ENCODE measurements around the gene PHF21B. TPM values are rescaled to one million over a fixed set of nuclear protein-coding genes. Genes with fewer than 3 reads are reported as not detected.

PHF21B gene
- total and polyA plus RNA-seq, 2 experiments from 2014 or later = 20.6 to 149 TPM

- H3K27ac ChIP-seq (ENCODE audit: low read depth) = no peak overlapping the region
- H3K9me3 Mint-ChIP-seq = no peaks in the 10 kb centered on the region
- no peak overlapping the region for H3K4me3 Mint-ChIP-seq
- TF ChIP-seq NANOG (IDR thresholded peaks at IDR 0.05; ENCODE audit: borderline replicate concordance) = no peak
- peak; percentile 19 to 60; a peak in 3 of 4 replicates for TF ChIP-seq CTCF (conservative IDR thresholded peaks at IDR 0.05; ENCODE audit: low read depth in 2 of 2)
- H3K79me2 ChIP-seq (replicated peaks; ENCODE audit: insufficient read depth) = no peaks in the 10 kb centered on the region
- no peaks in the 10 kb centered on the region for H3K36me3 ChIP-seq (ENCODE audit: insufficient read depth)
- peaks cover 6% of the 10 kb centered on the region for H3K4me1 ChIP-seq (ENCODE audit: insufficient read depth)
- no peaks in the 10 kb centered on the region for H3F3A ChIP-seq (replicated peaks; ENCODE audit: low read depth)
- no peaks in the 10 kb centered on the region for H3K27me3 ChIP-seq (ENCODE audit: insufficient read depth)
- peaks cover 10% of the 10 kb centered on the region for H3K27me3 Mint-ChIP-seq (ENCODE audit: insufficient read depth, low read depth, poor library complexity)
- H3K36me3 Mint-ChIP-seq (ENCODE audit: low read depth) = peaks cover 23% of the 10 kb centered on the region
- H3K27ac Mint-ChIP-seq = no peak overlapping the region
- H4K20me1 ChIP-seq (replicated peaks; ENCODE audit: insufficient read depth) = no peaks in the 10 kb centered on the region; the same call in none of the 2 replicates
- DNase-seq (ENCODE audit: low spot score) = peak; percentile 52
- H3K9me2 ChIP-seq (ENCODE audit: insufficient read depth) = no peaks in the 10 kb centered on the region
- H3K4me3 ChIP-seq = no peak overlapping the region
- peaks cover 14% of the 10 kb centered on the region for H3K4me1 Mint-ChIP-seq
- no peak overlapping the region for H3K4me2 ChIP-seq
- H2AFZ ChIP-seq = no peak overlapping the region
- peak; percentile 24 for ATAC-seq
Measured at GRCh38 chr22:44889255-44889878, 120.4 kb downstream of the PHF21B start.

DNA sequence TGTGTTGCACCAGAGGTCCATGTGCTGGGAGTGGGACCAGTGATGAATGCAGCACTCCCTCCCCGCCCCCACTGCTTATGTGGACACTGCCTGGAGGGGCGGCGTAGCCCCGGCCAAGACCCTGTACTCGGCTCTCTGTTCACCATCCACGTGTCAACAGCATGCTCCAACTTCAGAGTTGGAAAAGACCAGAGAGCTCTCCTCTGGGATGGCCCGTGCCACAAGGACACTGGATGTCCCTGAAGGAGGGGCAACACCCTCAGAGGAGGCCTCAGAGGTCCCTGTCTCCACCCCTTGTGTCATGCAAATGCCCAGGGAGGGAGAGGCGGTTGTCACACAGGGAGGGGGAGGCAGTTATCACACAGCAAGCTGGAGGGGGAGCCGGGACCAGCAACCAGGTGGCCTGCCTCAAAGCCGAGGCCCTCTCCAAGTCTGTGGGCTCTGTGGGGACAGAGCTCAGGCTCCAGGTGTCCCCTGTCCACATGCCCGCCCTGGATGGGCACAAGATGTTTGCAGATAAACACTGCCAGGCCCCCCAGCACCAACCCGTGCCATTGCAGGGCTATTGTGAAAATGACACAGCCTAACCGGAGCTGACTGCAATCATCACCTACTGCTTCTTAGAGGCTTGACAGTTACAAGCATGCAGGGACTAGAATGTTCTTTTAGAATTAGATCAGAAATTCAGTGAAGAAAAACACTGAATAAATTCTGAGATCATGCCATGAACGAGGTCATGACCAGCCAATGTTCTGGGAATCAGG lies 121.1 kb downstream of the PHF21B start:
- H3K27ac ChIP-seq (ENCODE audit: low read depth) = no peak overlapping the region
- H3K36me3 Mint-ChIP-seq (ENCODE audit: low read depth) = peaks cover 20% of the 10 kb centered on the region
- no peaks in the 10 kb centered on the region; the same call in 1 of the 2 replicates for H4K20me1 ChIP-seq (replicated peaks; ENCODE audit: insufficient read depth)
- H3K4me1 ChIP-seq (ENCODE audit: insufficient read depth) = peaks cover 6% of the 10 kb centered on the region
- H3F3A ChIP-seq (replicated peaks; ENCODE audit: low read depth) = no peaks in the 10 kb centered on the region
- H3K27me3 Mint-ChIP-seq (ENCODE audit: insufficient read depth, low read depth, poor library complexity) = peaks cover 9% of the 10 kb centered on the region
- H3K9me3 Mint-ChIP-seq = no peaks in the 10 kb centered on the region
- H2AFZ ChIP-seq = no peak overlapping the region
- peaks cover 9% of the 10 kb centered on the region for H3K4me1 Mint-ChIP-seq
- H3K4me3 ChIP-seq = no peak overlapping the region
- ATAC-seq = peak; percentile 74
- peak; percentile 56 for DNase-seq (ENCODE audit: low spot score)
- H3K27me3 ChIP-seq (ENCODE audit: insufficient read depth) = no peaks in the 10 kb centered on the region
- no peaks in the 10 kb centered on the region for H3K79me2 ChIP-seq (replicated peaks; ENCODE audit: insufficient read depth)
- 0 out of 2 replicates have a peak overlapping the region, but pooled peaks have one; percentile 40 for H3K4me2 ChIP-seq
- H3K36me3 ChIP-seq (ENCODE audit: insufficient read depth) = no peaks in the 10 kb centered on the region
- no peak overlapping the region for H3K27ac Mint-ChIP-seq
- H3K9me2 ChIP-seq (ENCODE audit: insufficient read depth) = no peaks in the 10 kb centered on the region
- H3K4me3 Mint-ChIP-seq = no peak overlapping the region
- TF ChIP-seq, protein P1, sequence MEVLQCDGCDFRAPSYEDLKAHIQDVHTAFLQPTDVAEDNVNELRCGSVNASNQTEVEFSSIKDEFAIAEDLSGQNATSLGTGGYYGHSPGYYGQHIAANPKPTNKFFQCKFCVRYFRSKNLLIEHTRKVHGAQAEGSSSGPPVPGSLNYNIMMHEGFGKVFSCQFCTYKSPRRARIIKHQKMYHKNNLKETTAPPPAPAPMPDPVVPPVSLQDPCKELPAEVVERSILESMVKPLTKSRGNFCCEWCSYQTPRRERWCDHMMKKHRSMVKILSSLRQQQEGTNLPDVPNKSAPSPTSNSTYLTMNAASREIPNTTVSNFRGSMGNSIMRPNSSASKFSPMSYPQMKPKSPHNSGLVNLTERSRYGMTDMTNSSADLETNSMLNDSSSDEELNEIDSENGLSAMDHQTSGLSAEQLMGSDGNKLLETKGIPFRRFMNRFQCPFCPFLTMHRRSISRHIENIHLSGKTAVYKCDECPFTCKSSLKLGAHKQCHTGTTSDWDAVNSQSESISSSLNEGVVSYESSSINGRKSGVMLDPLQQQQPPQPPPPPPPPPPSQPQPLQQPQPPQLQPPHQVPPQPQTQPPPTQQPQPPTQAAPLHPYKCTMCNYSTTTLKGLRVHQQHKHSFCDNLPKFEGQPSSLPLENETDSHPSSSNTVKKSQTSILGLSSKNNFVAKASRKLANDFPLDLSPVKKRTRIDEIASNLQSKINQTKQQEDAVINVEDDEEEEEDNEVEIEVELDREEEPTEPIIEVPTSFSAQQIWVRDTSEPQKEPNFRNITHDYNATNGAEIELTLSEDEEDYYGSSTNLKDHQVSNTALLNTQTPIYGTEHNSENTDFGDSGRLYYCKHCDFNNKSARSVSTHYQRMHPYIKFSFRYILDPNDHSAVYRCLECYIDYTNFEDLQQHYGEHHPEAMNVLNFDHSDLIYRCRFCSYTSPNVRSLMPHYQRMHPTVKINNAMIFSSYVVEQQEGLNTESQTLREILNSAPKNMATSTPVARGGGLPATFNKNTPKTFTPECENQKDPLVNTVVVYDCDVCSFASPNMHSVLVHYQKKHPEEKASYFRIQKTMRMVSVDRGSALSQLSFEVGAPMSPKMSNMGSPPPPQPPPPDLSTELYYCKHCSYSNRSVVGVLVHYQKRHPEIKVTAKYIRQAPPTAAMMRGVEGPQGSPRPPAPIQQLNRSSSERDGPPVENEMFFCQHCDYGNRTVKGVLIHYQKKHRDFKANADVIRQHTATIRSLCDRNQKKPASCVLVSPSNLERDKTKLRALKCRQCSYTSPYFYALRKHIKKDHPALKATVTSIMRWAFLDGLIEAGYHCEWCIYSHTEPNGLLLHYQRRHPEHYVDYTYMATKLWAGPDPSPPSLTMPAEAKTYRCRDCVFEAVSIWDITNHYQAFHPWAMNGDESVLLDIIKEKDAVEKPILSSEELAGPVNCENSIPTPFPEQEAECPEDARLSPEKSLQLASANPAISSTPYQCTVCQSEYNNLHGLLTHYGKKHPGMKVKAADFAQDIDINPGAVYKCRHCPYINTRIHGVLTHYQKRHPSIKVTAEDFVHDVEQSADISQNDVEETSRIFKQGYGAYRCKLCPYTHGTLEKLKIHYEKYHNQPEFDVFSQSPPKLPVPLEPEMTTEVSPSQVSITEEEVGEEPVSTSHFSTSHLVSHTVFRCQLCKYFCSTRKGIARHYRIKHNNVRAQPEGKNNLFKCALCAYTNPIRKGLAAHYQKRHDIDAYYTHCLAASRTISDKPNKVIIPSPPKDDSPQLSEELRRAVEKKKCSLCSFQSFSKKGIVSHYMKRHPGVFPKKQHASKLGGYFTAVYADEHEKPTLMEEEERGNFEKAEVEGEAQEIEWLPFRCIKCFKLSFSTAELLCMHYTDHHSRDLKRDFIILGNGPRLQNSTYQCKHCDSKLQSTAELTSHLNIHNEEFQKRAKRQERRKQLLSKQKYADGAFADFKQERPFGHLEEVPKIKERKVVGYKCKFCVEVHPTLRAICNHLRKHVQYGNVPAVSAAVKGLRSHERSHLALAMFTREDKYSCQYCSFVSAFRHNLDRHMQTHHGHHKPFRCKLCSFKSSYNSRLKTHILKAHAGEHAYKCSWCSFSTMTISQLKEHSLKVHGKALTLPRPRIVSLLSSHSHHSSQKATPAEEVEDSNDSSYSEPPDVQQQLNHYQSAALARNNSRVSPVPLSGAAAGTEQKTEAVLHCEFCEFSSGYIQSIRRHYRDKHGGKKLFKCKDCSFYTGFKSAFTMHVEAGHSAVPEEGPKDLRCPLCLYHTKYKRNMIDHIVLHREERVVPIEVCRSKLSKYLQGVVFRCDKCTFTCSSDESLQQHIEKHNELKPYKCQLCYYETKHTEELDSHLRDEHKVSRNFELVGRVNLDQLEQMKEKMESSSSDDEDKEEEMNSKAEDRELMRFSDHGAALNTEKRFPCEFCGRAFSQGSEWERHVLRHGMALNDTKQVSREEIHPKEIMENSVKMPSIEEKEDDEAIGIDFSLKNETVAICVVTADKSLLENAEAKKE (CRISPR knock-in tag; IDR thresholded peaks at IDR 0.05) = no peak
- TF ChIP-seq ZNF331 (CRISPR knock-in tag; IDR thresholded peaks at IDR 0.05; ENCODE audit: low read depth) (no peak), CTCF (conservative IDR thresholded peaks at IDR 0.05; ENCODE audit: low read depth in 2 of 2) (no peak), STAT1 (IDR thresholded peaks at IDR 0.05; ENCODE audit: unreplicated experiment) (no peak), POLR2AphosphoS5 (IDR thresholded peaks at IDR 0.05; ENCODE audit: low read depth) (peak; percentile 29; the same call in 1 of the 2 replicates), NANOG (IDR thresholded peaks at IDR 0.05; ENCODE audit: borderline replicate concordance) (no peak), ZNF114 (CRISPR knock-in tag; IDR thresholded peaks at IDR 0.05) (no peak)
- TF ChIP-seq, protein P2, sequence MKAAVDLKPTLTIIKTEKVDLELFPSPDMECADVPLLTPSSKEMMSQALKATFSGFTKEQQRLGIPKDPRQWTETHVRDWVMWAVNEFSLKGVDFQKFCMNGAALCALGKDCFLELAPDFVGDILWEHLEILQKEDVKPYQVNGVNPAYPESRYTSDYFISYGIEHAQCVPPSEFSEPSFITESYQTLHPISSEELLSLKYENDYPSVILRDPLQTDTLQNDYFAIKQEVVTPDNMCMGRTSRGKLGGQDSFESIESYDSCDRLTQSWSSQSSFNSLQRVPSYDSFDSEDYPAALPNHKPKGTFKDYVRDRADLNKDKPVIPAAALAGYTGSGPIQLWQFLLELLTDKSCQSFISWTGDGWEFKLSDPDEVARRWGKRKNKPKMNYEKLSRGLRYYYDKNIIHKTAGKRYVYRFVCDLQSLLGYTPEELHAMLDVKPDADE (IDR thresholded peaks at IDR 0.05) = no peak
